ENCODE results near the gene DPP7. TPM values are rescaled to one million over a fixed set of nuclear protein-coding genes. Genes with fewer than 3 reads are reported as not detected.

The DPP7 gene
- total and polyA plus RNA-seq, 2 of the 4 experiments (the other 2 are of a cell fraction): 14.9 to 76.4 TPM

DNA sequence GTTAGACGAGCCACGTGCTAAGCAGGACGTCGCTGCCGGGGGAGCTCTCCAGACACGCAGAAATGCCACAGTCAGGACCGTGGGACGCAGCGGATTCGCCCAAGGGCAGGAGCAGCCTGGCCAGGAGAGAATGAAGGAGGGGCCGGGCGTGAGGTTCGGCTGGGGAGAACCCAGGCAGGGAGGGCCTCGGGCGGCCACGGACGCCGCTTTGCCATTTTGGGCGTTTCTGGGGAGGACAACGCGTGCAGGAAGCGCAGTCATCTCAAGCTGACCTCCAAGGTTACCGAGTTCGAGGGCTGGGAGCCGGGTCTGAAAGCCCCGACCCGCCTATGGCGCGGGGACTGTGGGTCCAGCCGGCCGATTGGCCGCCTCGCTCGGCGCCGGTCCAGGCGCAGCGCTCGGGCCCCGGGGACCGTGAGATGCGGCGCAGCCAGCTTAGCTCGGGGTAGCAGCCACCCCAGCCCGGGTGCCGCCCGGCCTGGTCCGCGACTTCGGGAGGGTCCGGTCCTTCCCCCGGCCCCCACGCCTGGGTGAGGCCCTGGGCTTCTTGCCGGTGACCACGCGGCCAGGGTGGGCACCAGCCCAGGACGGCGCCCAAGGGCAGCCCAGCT lies 28.5 kb downstream of the DPP7 start:
- no peak overlapping the region for H3K18ac ChIP-seq (ENCODE audit: low read depth, low read length)

More for the DNA sequence above, 28.5 kb downstream of the DPP7 start:
- in situ Hi-C loops (cut with MboI; ENCODE audit: low sequenced_read_pairs): no loop called here
- ATAC-seq (ENCODE audit: low read depth) (peak; percentile 7), DNase-seq (no peak)
- intact Hi-C loops (cut with micrococcal nuclease): loop anchor here (1.0 kb wide), 1 partner anchor 16 kb away; the partner anchor contains the start of gene SAPCD2
- Histone ChIP-seq H3K36me3 (ENCODE audit: control insufficient read depth, insufficient read depth, low read length) (peaks cover 12% of the 10 kb centered on the region; the same call in 1 of the 2 replicates), H3K79me1 (ENCODE audit: low read depth in 1 of 2, low read length in 2 of 2) (peaks cover 25 to 40% of the 10 kb centered on the region in 2 experiments), H3K14ac (replicated peaks; ENCODE audit: low read depth, low read length) (peak overlapping the region; percentile 24), H3K4ac (ENCODE audit: low read depth, low read length) (peak overlapping the region; percentile 87), H4K91ac (ENCODE audit: insufficient read depth, low read depth, low read length) (peak overlapping the region; percentile 73), H2BK20ac (ENCODE audit: low read depth, low read length) (no peak overlapping the region), H3K27ac (ENCODE audit: insufficient read depth, low read length) (peak overlapping the region; percentile 46), H2BK120ac (ENCODE audit: low read depth, low read length) (peak overlapping the region; percentile 72), H3K4me1 (ENCODE audit: control insufficient read depth, insufficient read depth, low read length) (peaks cover 15% of the 10 kb centered on the region), H4K20me1 (ENCODE audit: insufficient read depth, low read length) (no peaks in the 10 kb centered on the region), H3K9me1 (ENCODE audit: insufficient read depth, low read length) (peaks cover 6% of the 10 kb centered on the region), H4K5ac (ENCODE audit: low read depth, low read length) (peak overlapping the region; percentile 31; the same call in 1 of the 2 replicates), H2AFZ (replicated peaks; ENCODE audit: low read length, poor library complexity) (peak overlapping the region; percentile 90), H3K9me3 (ENCODE audit: control insufficient read depth, insufficient read depth, low read length) (no peaks in the 10 kb centered on the region), H3K23ac (ENCODE audit: low read depth, low read length) (peak overlapping the region; percentile 30; the same call in 1 of the 2 replicates), H3K4me2 (ENCODE audit: low read depth, low read length) (peak overlapping the region; percentile 52), H3K27me3 (ENCODE audit: control insufficient read depth, insufficient read depth, low read length) (no peaks in the 10 kb centered on the region), H2BK5ac (ENCODE audit: low read depth, low read length, poor library complexity, severe bottlenecking) (peak overlapping the region; percentile 68), H2BK15ac (ENCODE audit: low read depth, low read length) (no peak overlapping the region), H4K8ac (ENCODE audit: low read depth in 2 of 2, low read length in 2 of 2) (peak overlapping the region; percentile 67 to 98), H3K56ac (ENCODE audit: extremely low read depth, insufficient read depth, low read length) (peak overlapping the region; percentile 58), H3K9ac (ENCODE audit: low read depth, low read length) (peak overlapping the region; percentile 68), H3K4me3 (ENCODE audit: insufficient read depth, low read depth, low read length) (peak overlapping the region; percentile 29), H2AK9ac (replicated peaks; ENCODE audit: low read depth, low read length, poor library complexity) (peak overlapping the region; percentile 98), H2AK5ac (ENCODE audit: low read depth, low read length) (peak overlapping the region; percentile 93)
- POLR2A ChIA-PET (ENCODE audit: unreplicated experiment): interaction anchor here (0.6 kb wide), 1 partner anchor 9 kb away, joined by 4 read pairs; no protein-coding TSS in a partner anchor
- CTCF ChIA-PET: interaction anchor here (0.9 to 1.0 kb wide), 3 partner anchors 19 to 39 kb away, joined by 3 to 4 read pairs (median 4); no protein-coding TSS in a partner anchor
- 7% methylated on average over 41 of the region's 58 CpGs; no CpG with 5 or more reads in 1 of the 2 experiments for WGBS, 2 experiments (ENCODE audit: extremely low coverage in 2 of 2, insufficient read length in 1 of 2)
- TF ChIP-seq SMC3 (IDR thresholded peaks at IDR 0.05; ENCODE audit: low read depth, low read length) (no peak), POLR2A (IDR thresholded peaks at IDR 0.05; ENCODE audit: low read depth, low read length) (no peak), RAD21 (IDR thresholded peaks at IDR 0.05; ENCODE audit: low read length) (no peak), CEBPB (IDR thresholded peaks at IDR 0.05; ENCODE audit: low read depth, low read length) (no peak), MAZ (IDR thresholded peaks at IDR 0.05; ENCODE audit: borderline replicate concordance, low read depth, low read length) (no peak), RCOR1 (IDR thresholded peaks at IDR 0.05; ENCODE audit: insufficient replicate concordance, low read length) (no peak), NFE2L2 (IDR thresholded peaks at IDR 0.05; ENCODE audit: low read depth, low read length) (no peak), BHLHE40 (IDR thresholded peaks at IDR 0.05; ENCODE audit: low read depth, low read length) (no peak), CHD1 (IDR thresholded peaks at IDR 0.05; ENCODE audit: low read depth, low read length) (no peak; the same call in 1 of the 2 replicates)
- TF ChIP-seq, protein P1, sequence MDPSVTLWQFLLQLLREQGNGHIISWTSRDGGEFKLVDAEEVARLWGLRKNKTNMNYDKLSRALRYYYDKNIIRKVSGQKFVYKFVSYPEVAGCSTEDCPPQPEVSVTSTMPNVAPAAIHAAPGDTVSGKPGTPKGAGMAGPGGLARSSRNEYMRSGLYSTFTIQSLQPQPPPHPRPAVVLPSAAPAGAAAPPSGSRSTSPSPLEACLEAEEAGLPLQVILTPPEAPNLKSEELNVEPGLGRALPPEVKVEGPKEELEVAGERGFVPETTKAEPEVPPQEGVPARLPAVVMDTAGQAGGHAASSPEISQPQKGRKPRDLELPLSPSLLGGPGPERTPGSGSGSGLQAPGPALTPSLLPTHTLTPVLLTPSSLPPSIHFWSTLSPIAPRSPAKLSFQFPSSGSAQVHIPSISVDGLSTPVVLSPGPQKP (IDR thresholded peaks at IDR 0.05; ENCODE audit: borderline replicate concordance, low read depth, low read length): no peak
- TF ChIP-seq, protein P2, sequence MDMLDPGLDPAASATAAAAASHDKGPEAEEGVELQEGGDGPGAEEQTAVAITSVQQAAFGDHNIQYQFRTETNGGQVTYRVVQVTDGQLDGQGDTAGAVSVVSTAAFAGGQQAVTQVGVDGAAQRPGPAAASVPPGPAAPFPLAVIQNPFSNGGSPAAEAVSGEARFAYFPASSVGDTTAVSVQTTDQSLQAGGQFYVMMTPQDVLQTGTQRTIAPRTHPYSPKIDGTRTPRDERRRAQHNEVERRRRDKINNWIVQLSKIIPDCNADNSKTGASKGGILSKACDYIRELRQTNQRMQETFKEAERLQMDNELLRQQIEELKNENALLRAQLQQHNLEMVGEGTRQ (IDR thresholded peaks at IDR 0.05; ENCODE audit: low read depth, low read length): no peak
- dilution Hi-C loops (cut with HindIII; ENCODE audit: low sequenced_read_pairs, unreplicated experiment): no loop called here
- BruUV-seq (replicated peaks): no TSS peak

All from IMR-90 (cell line).